NK-92 (cell line): ENCODE results near the gene PVRIG.
"Not testable (repeated sequence)": the region's sequence is repeated elsewhere in the genome, so short reads cannot be mapped to it uniquely, and the experiment has no call there.

Source experiments
- DNase-seq: peaks from one replicate; lab custom pipeline; 2025; ENCODE audit not compliant: unreplicated experiment; lab: John Stamatoyannopoulos, UW

PVRIG gene

GRCh38 chr7:100224891-100225290, 5.1 kb downstream of the PVRIG start:
- DNase-seq, result not testable (repeated sequence)

GRCh38 chr7:100234660-100235317, 15.0 kb downstream of the PVRIG start:
- DNase-seq, result not testable (repeated sequence)

- not testable (repeated sequence) for DNase-seq
Observed at GRCh38 chr7:100239975-100240374, 20.2 kb downstream of the PVRIG start.

- not testable (repeated sequence) for DNase-seq
Observed at GRCh38 chr7:100243385-100243784, 23.6 kb downstream of the PVRIG start.

GRCh38 chr7:100244988-100245605, 25.3 kb downstream of the PVRIG start:
- not testable (repeated sequence) for DNase-seq

GRCh38 chr7:100246121-100246864, 26.5 kb downstream of the PVRIG start:
- not testable (repeated sequence) for DNase-seq

GRCh38 chr7:100246865-100247137, 27.1 kb downstream of the PVRIG start:
- DNase-seq, result not testable (repeated sequence)

GRCh38 chr7:100247152-100247757, 27.5 kb downstream of the PVRIG start:
- no peak for DNase-seq

GRCh38 chr7:100248483-100248882, 28.7 kb downstream of the PVRIG start:
- no peak for DNase-seq

GRCh38 chr7:100257017-100257416, 37.3 kb downstream of the PVRIG start:
- DNase-seq, result no peak

- DNase-seq, result not testable (repeated sequence)
Observed at GRCh38 chr7:100259984-100260383, 40.2 kb downstream of the PVRIG start.

- not testable (repeated sequence) for DNase-seq
Observed at GRCh38 chr7:100262896-100263295, 43.1 kb downstream of the PVRIG start.

GRCh38 chr7:100264223-100264622, 44.5 kb downstream of the PVRIG start:
- not testable (repeated sequence) for DNase-seq

GRCh38 chr7:100264669-100265165, 45.0 kb downstream of the PVRIG start:
- not testable (repeated sequence) for DNase-seq

- not testable (repeated sequence) for DNase-seq
Observed at GRCh38 chr7:100265851-100266250, 46.1 kb downstream of the PVRIG start.

- no peak for DNase-seq
Observed at GRCh38 chr7:100266576-100267354, 47.0 kb downstream of the PVRIG start.

- no peak for DNase-seq
Observed at GRCh38 chr7:100267648-100268047, 47.9 kb downstream of the PVRIG start.

- not testable (repeated sequence) for DNase-seq
Observed at GRCh38 chr7:100268882-100269281, 49.1 kb downstream of the PVRIG start.

- DNase-seq, result not testable (repeated sequence)
Observed at GRCh38 chr7:100269306-100270045, 49.7 kb downstream of the PVRIG start.
